Measurements from ENCODE around the gene ZSCAN2.
A peak's percentile ranks its signal among the peaks of the same experiment; 100 is the strongest.
"Not testable (repeated sequence)": the region's sequence is repeated elsewhere in the genome, so short reads cannot be mapped to it uniquely, and the experiment has no call there.

ZSCAN2 gene

DNA sequence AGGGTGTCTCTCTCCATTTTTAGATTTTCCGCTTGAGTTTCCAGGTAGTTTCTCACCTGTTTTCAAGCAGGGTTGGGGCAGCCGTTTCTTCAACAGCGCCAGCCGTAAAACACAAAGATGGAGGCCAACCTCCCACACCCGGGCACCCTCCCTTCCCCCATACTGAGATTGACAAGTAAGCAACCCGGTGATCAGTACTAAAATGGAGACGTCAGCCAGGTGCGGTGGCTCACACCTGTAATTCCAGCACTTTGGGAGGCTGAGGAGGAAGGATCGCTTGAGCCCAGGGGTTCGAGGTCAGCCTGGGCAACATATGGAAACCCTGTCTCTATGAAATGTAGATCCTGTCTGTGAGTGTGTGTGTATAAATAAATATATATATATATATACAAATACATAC is 903 bp upstream of the ZSCAN2 start:
- no peak for DNase-seq

DNA sequence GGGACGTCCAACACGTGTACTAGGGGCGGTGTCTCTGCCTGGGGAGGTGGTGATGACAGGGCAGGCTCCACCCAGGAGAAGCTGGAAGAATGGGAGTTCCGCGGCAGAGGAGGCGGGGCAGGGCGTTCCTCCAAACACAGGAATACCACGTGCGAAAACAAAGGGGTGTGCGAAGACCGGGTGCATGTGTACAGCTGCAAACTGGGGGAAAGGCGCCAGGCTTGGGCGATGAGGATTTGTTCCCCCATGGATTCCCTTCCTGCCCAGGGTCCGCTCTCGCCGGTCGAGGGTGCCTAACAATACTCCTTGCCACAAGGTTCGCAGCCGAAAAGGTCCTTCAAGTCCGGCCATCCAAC is 500 bp upstream of the ZSCAN2 start:
- DNase-seq = peak; percentile 58

DNA sequence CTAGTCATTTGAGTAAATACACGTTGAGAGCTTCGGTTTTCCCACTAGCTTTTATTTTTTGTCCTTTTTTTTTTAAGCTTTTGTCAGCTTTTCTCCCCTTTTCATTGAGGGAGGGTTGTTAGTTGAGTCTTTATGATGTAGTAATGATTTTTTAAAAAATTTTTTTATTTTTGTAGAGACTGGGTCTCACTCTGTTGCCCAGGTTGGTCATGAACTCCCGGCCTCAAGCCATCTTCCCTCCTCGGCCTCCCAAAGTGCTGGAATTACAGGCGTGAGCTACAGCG is 688 bp downstream of the ZSCAN2 start:
- no peak for DNase-seq

DNA sequence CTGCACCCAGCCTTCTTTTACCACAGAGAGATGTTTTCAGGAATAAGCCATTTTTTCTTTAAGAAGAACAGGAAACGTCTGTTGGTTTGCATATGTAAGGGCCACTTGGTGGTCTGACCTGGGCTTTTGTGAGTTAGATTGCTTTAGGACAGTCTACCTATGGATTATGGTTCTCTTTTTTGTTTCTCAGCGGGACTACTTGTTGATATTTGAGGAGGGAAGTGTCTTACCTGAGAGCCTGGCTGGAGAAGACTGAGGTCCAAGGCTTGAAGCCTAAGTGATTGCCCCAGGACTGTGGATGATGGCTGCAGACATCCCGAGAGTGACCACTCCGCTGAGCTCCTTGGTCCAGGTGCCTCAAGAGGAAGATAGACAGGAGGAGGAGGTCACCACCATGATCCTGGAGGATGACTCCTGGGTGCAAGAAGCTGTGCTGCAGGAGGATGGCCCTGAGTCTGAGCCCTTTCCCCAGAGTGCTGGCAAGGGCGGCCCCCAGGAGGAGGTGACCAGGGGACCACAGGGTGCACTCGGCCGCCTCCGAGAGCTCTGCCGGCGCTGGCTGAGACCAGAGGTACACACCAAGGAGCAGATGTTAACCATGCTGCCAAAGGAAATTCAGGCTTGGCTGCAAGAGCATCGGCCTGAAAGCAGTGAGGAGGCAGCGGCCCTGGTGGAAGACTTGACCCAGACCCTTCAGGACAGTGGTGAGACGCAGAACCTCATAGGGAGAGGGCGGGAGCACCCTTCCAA is 3.0 kb downstream of the ZSCAN2 start:
- no peak for DNase-seq

DNA sequence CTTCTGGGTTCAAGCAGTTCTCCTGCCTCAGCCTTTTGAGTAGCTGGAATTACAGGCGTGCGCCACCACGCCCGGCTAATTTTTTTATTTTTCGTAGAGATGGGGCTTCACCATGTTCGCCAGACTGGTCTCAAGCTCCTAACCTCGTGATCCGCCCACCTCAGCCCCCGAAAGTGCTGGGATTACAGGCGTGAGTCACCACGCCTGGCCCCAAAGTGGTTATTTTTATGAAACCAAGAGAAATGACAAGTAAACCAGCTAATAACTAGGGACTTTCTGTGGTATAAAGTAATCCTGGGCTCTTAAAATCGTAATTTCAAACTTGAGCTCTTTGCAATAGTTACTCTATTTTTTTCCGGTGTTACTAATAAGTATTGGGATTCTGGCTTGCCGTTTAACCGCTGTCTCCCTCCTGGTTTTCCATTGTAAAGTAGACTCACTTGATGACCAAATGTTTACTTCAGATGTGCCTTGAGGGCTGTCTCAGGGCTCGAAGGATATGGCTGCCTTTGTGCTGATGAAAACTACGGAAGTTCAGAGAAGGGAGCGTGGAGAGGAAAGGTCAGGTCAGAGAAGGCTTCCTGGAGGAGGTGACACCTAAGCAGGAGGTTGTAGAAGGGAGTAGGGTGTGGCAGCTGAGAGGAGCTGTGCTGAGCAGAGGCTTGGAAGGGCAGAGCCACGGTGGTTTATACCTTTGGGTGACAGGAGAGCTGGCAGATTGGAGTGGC is 4.2 kb downstream of the ZSCAN2 start:
- DNase-seq = no peak

DNA sequence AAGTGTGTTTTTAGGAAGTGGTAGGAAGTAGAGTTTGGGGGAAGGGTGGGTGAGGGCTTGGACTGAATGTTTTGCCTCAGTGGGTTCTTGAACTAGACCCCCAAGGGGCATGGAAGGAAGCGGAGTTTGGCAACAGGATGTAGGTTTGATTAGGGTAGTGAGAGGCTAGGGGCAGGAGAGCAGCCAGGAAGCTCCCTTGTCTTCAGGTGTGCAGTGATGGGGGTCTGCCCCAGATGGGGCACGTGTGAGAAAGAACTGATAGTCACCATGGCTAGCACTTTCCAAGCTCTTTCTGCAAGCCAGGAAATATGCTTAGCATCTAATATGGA is 4.7 kb downstream of the ZSCAN2 start:
- DNase-seq = no peak

DNA sequence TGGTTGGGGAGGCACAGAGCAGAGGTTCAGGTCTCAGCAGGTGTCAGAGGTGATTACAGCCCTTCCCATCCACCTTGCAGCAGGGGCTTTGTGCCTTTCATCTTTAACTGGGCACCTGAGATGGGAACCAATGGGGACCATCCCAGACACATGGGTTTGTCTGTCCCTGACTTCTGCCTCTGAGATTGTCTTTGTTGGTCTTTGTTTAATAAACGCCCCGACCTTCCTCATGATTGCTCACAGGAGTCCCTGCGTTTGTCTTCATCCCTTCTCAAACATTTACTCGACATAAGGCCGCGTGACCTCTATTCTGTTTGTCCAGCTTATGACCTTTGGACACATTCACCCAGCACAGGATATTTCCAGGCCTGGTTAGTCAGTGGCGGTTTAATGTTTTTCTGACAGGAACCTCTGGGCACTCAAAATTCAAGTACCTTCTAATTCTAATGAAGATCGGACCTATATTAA is 5.9 kb downstream of the ZSCAN2 start:
- DNase-seq = no peak

DNA sequence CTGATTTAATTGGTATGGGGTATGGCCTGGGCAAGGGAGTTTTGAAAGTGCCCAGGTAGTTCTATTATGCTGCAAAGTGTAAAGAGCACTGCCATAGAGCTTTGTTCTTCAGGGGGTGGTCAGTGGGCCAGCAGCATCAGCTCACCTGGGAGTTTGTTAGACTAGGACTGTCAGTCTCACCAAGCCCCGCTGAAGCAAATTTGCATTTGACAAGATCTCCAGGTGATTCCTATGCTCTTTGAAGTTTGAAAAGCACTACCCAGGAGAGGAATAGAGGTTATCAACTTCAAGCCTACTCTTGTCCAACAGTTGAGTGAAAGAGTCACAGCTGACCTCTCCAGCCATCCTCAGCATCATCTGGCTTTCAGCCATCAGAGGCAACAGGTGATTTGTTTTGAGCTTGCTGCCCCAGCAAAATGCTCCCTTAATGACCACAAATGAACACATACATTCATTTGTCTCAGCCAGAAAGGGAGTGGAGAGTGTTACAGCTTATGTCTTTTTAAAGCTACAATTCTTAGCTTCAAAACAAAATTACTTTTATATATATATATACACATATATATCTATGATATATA is 8.0 kb downstream of the ZSCAN2 start:
- DNase-seq = no peak

DNA sequence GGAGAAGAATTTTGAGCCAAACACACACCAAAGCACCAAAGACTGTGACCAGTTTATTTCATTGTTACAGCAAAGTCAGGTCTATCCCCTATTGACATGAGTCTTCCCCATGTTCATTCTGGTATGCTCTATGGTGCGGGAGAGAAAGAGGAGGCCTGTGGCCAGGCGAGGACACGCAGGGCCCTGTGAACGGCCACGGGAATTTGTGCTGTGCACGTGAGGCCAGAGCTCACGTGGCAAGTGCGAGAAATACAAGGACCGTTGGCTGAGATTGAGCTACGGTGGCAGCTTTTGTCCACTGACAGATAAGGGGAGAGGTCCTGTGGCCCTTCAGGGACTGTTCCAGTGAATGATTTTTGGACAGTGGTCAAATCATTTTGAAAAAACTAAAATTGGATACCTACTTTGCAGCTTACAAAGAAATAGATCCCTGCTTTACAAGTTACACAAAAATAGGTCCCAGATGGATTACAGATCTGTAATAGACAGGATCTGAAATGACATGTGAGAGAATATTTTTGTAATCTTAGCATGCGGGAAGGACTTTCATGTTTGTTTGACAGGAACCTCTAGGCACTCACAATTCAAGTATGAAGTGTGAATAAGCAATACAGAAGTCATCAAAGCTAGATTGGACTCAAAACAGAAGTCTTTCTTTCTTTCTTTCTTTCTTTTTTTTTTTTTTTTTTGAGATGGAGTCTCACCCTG is 9.2 kb downstream of the ZSCAN2 start:
- DNase-seq = no peak

DNA sequence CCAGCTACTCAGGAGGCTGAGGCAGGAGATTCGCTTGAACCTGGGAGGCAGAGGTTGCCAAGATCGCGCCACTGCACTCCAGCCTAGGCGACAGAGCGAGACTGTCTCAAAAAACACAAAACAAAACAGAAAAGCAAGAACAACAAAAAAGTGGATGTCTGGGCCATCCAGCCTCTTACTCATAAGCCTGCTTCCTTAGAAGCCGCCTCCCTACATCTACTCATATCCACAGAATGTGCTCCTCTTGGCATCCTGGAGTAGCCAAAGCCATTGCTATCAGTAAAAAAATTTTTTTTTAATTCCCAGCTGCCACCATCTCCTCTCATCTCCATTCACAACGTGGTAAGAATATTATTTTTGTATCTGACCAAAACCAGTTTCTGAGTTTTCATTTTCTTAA is 10.8 kb downstream of the ZSCAN2 start:
- no peak for DNase-seq

DNA sequence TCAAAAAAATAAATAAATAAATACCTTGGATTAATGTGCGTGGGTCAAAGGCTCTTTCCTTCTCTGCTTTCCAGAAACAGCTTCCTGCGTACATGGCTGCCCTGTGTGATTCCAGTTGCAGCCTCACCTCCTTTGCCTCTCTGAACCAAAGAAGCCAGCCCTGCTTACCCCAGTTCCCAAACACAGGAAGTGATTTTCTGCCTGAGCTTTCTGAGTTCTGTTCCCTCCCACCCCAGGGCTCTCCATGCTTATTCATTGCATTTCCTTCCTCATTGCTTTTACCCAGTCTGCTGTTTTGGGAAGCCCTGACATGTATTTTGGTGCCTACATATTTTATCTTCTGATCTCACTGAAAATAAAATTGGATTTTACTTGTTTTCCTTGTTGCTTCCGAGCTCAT is 15.4 kb downstream of the ZSCAN2 start:
- no peak for DNase-seq

DNA sequence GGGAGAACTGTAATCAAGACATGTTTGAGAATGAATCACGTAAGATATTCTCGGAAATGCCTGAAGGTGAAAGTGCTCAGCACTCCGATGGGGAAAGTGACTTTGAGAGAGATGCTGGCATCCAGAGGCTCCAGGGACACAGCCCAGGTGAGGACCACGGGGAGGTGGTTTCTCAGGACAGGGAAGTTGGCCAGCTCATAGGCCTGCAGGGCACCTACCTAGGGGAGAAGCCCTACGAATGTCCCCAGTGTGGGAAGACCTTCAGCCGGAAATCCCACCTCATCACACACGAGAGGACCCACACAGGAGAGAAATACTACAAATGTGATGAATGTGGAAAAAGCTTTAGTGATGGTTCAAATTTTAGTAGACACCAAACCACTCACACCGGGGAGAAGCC is 19.8 kb downstream of the ZSCAN2 start:
- no peak for DNase-seq

DNA sequence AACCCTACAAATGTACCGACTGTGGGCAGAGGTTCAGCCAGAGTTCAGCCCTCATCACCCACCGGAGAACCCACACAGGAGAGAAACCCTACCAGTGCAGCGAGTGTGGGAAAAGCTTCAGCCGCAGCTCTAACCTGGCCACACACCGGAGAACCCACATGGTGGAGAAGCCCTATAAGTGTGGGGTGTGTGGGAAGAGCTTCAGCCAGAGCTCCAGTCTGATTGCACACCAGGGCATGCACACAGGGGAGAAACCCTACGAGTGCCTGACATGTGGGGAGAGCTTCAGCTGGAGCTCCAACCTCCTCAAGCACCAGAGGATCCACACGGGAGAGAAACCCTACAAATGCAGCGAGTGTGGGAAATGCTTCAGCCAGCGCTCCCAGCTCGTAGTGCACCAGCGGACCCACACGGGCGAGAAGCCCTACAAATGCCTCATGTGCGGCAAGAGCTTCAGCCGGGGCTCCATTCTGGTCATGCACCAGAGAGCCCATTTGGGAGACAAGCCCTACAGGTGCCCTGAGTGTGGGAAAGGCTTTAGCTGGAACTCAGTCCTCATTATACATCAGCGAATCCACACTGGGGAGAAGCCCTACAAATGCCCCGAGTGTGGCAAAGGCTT is 20.7 kb downstream of the ZSCAN2 start:
- no peak for DNase-seq

DNA sequence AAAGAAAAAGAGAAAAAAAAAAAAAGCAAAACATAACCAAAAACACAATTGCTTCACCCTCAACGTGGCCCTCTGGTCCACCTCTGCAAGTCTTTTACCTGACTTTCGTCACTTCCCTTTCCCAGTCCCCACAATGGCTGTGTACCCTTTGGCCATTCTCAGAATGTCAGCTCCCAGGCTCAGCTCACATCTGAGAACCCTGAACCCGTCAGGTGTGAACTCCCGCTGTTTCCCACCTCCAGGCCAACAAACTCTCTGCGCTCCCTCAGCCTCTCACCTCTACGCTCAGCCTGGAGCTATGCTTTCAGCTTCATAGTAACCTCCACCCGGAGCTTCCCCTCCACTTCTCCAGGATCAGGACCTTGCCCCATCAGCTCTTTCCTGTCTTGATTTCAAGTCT is 23.6 kb downstream of the ZSCAN2 start:
- DNase-seq = no peak

DNA sequence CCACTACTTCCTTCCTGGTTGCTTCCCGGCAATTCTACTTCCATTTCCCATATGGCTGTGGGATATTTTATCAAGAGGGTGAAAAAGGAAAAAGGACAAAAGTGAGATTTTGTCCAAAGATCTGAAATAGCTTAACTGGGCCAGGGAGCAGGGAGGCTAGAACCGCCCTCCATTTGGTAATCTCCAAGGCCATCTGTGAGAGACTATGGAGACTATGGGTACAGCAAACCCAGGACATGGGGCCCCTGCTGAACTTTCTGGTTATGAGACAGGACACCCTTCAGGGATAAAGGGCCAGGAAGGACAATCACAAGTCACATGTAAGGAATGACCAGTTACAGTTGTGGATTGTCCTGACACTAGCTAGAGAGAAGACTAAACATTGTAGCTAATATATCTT is 24.3 kb downstream of the ZSCAN2 start:
- no peak for DNase-seq

DNA sequence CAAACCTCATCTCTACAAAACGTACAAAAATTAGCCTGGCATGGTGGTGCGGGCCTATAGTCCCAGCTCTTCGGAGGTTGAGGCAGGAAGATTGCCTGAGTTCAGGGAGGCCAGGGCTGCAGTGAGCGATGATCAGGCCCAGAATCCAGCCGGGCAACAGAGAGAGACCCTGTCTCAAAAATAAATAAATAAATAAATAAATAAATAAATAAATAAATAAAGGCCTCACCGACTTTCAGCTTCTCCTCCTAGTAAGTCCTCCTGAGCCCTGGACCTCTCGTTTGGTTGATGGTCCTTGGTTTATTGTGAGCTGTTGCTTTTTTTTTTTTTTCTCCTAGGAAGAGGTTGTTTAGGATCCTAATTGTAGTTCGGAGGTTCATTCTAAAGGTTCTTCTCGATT is 28.2 kb downstream of the ZSCAN2 start:
- DNase-seq = no peak

DNA sequence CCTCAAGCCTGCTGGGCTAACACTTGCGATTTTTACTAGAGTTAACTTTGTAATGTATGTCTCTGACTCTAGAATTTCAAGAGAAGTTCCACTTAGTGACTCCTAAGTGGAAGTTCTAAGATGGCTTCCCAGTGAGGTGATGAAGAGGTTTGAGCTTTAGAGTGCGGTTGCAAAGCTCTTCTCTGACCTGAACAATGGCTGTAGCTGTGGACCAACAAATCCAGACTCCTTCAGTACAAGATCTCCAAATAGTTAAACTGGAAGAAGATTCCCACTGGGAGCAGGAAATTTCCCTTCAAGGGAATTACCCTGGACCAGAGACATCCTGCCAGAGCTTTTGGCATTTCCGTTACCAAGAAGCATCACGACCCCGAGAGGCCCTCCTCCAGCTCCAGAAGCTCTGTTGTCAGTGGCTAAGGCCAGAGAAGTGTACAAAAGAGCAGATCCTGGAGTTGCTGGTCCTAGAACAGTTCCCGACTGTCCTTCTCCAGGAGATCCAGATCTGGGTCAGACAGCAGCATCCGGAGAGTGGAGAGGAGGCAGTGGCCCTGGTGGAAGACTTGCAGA is 31.0 kb downstream of the ZSCAN2 start:
- DNase-seq = no peak

DNA sequence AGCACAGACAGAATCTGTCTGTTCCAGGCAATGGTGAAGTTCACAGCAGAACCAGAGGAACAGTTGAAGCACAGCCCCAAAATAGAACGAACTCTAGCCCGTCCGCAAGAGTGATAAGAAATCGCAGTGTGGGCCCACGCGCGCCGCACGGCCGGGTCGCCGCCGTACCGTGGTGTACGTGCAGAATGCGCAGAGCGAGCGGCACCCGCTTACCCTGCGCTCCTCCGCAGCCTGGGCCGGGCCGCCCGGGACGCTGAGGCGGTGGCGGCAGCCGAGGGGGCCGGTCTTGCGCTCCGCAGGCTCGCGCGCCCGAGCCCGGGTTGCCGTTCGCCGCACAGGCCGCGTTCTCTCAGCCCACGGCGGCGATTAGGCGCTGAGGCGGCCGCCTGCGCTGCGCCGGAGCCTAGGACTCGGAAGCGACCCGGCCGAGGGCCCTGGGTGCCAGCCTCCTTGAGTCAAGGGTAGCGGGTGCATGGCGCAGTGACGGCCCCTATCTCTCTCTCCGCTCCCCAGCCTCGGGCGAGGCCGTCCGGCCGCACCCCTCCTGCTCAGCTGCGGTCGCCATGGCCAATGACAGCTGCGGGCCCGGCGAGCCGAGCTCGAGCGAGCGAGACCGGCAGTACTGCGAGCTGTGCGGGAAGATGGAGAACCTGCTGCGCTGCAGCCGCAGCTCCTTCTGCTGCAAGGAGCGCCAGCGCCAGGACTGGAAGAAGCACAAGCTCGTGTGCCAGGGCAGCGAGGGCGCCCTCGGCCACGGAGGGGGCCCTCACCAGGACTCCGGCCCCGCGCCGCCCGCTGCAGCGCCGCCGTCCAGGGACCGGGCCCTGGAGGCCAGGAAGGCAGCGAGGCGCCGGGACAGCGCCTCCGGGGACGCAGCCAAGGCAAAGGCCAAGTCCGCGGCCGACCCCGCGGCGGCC is 32.8 kb downstream of the ZSCAN2 start:
- DNase-seq = peak; percentile 10

DNA sequence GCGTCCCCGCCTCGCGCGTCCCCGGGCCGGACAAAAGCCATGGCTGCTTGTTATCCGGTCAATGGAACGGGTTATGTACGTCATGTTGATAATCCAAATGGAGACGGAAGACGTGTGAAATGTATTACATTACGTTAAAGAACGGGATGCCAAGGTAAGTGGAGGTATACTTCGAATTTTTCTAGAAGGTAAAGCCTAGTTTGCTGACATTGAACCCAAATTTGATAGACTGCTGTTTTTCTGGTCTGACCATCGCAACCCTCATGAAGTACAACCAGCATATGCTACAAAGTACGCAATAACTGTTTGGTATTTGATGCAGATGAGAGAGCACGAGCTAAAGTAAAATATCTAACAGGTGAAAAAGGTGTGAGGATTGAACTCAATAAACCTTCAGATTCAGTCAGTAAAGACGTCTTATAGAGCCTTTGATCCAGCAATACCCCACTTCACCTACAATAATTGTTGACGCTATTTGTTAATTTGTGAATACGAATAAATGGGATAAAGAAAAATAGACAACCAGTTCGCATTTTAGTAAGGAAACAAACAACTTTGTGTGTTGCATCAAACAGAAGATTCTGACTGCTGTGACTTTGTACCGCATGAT is 33.5 kb downstream of the ZSCAN2 start:
- DNase-seq = no peak

DNA sequence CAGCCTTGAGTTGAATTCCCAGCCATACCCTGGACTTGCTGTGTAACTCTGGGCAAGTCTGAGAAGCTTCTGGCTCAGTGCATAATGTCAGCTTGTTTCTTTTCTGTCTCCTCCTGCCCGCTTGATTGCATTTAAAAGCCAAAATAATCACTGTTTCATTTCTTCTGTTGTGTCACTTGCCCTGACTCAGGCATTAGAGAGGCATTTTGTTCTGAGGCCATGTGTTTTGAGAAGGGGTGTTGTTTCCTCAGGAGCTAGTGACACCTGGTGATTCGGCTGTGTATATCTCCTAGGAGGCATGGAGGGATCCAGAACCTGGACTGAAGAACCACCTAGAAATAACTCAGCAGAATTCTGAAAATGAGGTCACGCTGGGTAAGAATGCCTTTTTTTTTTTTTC is 37.3 kb downstream of the ZSCAN2 start:
- DNase-seq = no peak

DNA sequence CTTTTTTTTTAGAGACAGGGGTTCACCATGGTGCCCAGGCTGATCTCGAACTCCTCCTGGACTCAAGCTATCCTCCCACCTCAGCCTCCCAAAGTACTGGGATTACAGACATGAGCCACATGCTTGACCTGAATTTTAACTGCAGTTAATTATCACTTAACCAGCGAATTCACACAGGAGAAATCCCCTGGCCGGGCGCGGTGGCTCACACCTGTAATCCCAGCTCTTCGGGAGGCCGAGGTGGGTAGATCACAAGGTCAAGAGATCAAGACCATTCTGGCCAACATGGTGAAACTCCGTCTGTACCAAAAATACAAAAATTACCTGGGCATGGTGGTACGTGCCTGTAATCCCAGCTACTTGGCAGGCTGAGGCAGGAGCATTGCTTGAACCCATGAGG is 41.1 kb downstream of the ZSCAN2 start:
- DNase-seq = not testable (repeated sequence)

DNA sequence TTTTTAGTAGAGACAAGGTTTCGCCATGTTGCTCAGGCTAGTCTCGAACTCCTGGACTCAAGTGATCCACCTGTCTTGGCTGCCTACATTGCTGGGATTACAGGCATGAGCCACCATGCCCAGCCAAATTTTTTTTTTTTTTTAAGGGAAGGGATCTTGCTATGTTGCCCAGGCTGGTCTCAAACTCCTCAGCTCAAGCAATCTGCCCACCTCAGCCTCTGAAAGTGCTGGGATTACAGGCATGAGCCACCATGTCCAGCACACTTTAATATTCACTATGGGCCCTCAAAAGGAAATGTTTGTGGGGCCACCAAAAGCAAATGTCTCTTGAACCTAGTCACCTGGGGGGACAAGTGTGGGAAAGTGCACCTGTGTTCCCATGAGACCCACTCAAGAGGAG is 41.8 kb downstream of the ZSCAN2 start:
- not testable (repeated sequence) for DNase-seq

Measured in DMS79 (cell line).